GOT3 (cell line): ENCODE results near the gene COMT.

Experiments
- DNase-seq: peaks from one replicate; lab custom pipeline; 2025; ENCODE audit warnings: mixed read lengths; lab: John Stamatoyannopoulos, UW

Gene COMT

GRCh38 chr22:19957445-19957844, 15.9 kb downstream of the COMT start:
- DNase-seq: no peak

GRCh38 chr22:19958083-19959042, 16.8 kb downstream of the COMT start:
- no peak for DNase-seq

- DNase-seq: no peak
Observed at GRCh38 chr22:19959043-19959586, 17.5 kb downstream of the COMT start.

- DNase-seq: no peak
Observed at GRCh38 chr22:19959587-19960490, 18.3 kb downstream of the COMT start.

- DNase-seq: no peak
Observed at GRCh38 chr22:19960491-19961200, 19.1 kb downstream of the COMT start.

GRCh38 chr22:19961201-19961580, 19.6 kb downstream of the COMT start:
- no peak for DNase-seq

GRCh38 chr22:19961868-19962245, 20.3 kb downstream of the COMT start:
- DNase-seq: no peak

- no peak for DNase-seq
Observed at GRCh38 chr22:19962246-19962908, 20.8 kb downstream of the COMT start.

GRCh38 chr22:19962909-19963806, 21.6 kb downstream of the COMT start:
- peak; percentile 36 for DNase-seq

GRCh38 chr22:19963863-19964642, 22.5 kb downstream of the COMT start:
- no peak for DNase-seq

GRCh38 chr22:19964701-19965386, 23.3 kb downstream of the COMT start:
- DNase-seq: no peak

- DNase-seq: no peak
Observed at GRCh38 chr22:19965771-19966709, 24.5 kb downstream of the COMT start.

- DNase-seq: no peak
Observed at GRCh38 chr22:19966908-19967750, 25.6 kb downstream of the COMT start.

- no peak for DNase-seq
Observed at GRCh38 chr22:19967850-19968449, 26.4 kb downstream of the COMT start.

GRCh38 chr22:19968450-19968891, 26.9 kb downstream of the COMT start:
- no peak for DNase-seq
